ENCODE results near the gene CUX1.

DNA sequence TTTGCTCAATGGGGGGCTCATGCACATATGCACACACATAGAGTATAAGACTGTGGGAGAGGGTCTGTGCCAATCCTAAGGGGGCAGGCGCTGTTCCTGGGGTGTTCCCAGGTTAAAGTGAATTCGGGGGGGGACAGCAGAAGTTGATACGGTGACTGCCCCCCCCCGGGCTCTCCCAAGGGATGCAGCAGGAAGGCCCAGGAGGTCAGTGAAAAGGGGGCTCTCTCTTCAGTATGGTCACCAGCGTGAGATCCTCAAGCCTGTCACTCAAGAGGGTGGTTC, 506.4 kb downstream of the CUX1 start:
- TF ChIP-seq TAF1 (IDR thresholded peaks at IDR 0.05; ENCODE audit: borderline replicate concordance, low read depth, low read length) (no peak), POLR2AphosphoS5 (IDR thresholded peaks at IDR 0.05; ENCODE audit: low read depth, low read length) (no peak), POLR2A (IDR thresholded peaks at IDR 0.05; ENCODE audit: low read depth, low read length) (no peak)

All from GM12892 (cell line).